ENCODE measurements around the gene LCE1D. TPM values are rescaled to one million over a fixed set of nuclear protein-coding genes. Genes with fewer than 3 reads are reported as not detected.
A peak's percentile ranks its signal among the peaks of the same experiment; 100 is the strongest.

The LCE1D gene
- total and polyA plus RNA-seq, 4 donors: 0.39 TPM; not detected in 3

- WGBS (ENCODE audit: insufficient coverage): 86% methylated on average over 2 of the region's 3 CpGs
- DNase-seq (ENCODE audit: low read depth in 4 of 6, low spot score in 6 of 6): no peak
- no peak overlapping the region for H3K27ac ChIP-seq (ENCODE audit: low read depth, low read length)
- H3K9me3 ChIP-seq (ENCODE audit: control insufficient read depth, insufficient read depth, low read length): no peaks in the 10 kb centered on the region
- H3K36me3 ChIP-seq (ENCODE audit: control insufficient read depth, insufficient read depth, low read length): no peaks in the 10 kb centered on the region
- H3K4me1 ChIP-seq (ENCODE audit: control insufficient read depth, insufficient read depth, low read length): no peaks in the 10 kb centered on the region
- H3K27me3 ChIP-seq (ENCODE audit: control insufficient read depth, insufficient read depth, low read length): no peaks in the 10 kb centered on the region
- no peak overlapping the region for H3K4me3 ChIP-seq (ENCODE audit: low read depth, low read length)
Measured at GRCh38 chr1:152761609-152762213, 34.8 kb upstream of the LCE1D start.

- 62% methylated on average over 5 of the region's 8 CpGs for WGBS (ENCODE audit: insufficient coverage)
- Histone ChIP-seq H3K4me3 (ENCODE audit: low read depth, low read length) (no peak overlapping the region), H3K9me3 (ENCODE audit: control insufficient read depth, insufficient read depth, low read length) (no peaks in the 10 kb centered on the region)
Measured at GRCh38 chr1:152768847-152769533, 27.5 kb upstream of the LCE1D start.

GRCh38 chr1:152770411-152770810, 26.1 kb upstream of the LCE1D start:
- no peaks in the 10 kb centered on the region for H3K36me3 ChIP-seq (ENCODE audit: control insufficient read depth, insufficient read depth, low read length)
- no peaks in the 10 kb centered on the region for H3K27me3 ChIP-seq (ENCODE audit: control insufficient read depth, insufficient read depth, low read length)
- H3K4me3 ChIP-seq (ENCODE audit: low read depth, low read length): no peak overlapping the region
- DNase-seq (ENCODE audit: low read depth in 4 of 6, low spot score in 6 of 6): no peak
- no peak overlapping the region for H3K27ac ChIP-seq (ENCODE audit: low read depth, low read length)
- WGBS (ENCODE audit: insufficient coverage): no CpG with 5 or more reads among the region's 1 CpG
- H3K4me1 ChIP-seq (ENCODE audit: control insufficient read depth, insufficient read depth, low read length): no peaks in the 10 kb centered on the region
- no peaks in the 10 kb centered on the region for H3K9me3 ChIP-seq (ENCODE audit: control insufficient read depth, insufficient read depth, low read length)

More at GRCh38 chr1:152768847-152769533, 27.5 kb upstream of the LCE1D start:
- Histone ChIP-seq H3K27me3 (ENCODE audit: control insufficient read depth, insufficient read depth, low read length) (no peaks in the 10 kb centered on the region), H3K36me3 (ENCODE audit: control insufficient read depth, insufficient read depth, low read length) (no peaks in the 10 kb centered on the region), H3K27ac (ENCODE audit: low read depth, low read length) (no peak overlapping the region), H3K4me1 (ENCODE audit: control insufficient read depth, insufficient read depth, low read length) (no peaks in the 10 kb centered on the region)
- no peak for DNase-seq (ENCODE audit: low read depth in 4 of 6, low spot score in 6 of 6)

GRCh38 chr1:152774875-152775274, 21.6 kb upstream of the LCE1D start, which contains the start of gene LCE1F:
Gene LCE1F, plus strand, starts transcription at chr1:152775140. Its CDS starts 1,232 bp downstream, at chr1:152776372.
- 75% methylated on average over 6 of the region's 6 CpGs for WGBS (ENCODE audit: insufficient coverage)
- Histone ChIP-seq H3K9me3 (ENCODE audit: control insufficient read depth, insufficient read depth, low read length) (no peaks in the 10 kb centered on the region), H3K27me3 (ENCODE audit: control insufficient read depth, insufficient read depth, low read length) (no peaks in the 10 kb centered on the region), H3K4me1 (ENCODE audit: control insufficient read depth, insufficient read depth, low read length) (no peaks in the 10 kb centered on the region), H3K27ac (ENCODE audit: low read depth, low read length) (no peak within 1 kb of the TSS), H3K4me3 (ENCODE audit: low read depth, low read length) (no peak within 1 kb of the TSS), H3K36me3 (ENCODE audit: control insufficient read depth, insufficient read depth, low read length) (no peaks in the 10 kb centered on the region)
- no peak for DNase-seq (ENCODE audit: low read depth in 4 of 6, low spot score in 6 of 6)

- DNase-seq (ENCODE audit: low read depth in 4 of 6, low spot score in 6 of 6): no peak
- Histone ChIP-seq H3K27ac (ENCODE audit: low read depth, low read length) (no peak overlapping the region), H3K36me3 (ENCODE audit: control insufficient read depth, insufficient read depth, low read length) (no peaks in the 10 kb centered on the region), H3K4me3 (ENCODE audit: low read depth, low read length) (no peak overlapping the region), H3K9me3 (ENCODE audit: control insufficient read depth, insufficient read depth, low read length) (no peaks in the 10 kb centered on the region), H3K27me3 (ENCODE audit: control insufficient read depth, insufficient read depth, low read length) (no peaks in the 10 kb centered on the region), H3K4me1 (ENCODE audit: control insufficient read depth, insufficient read depth, low read length) (no peaks in the 10 kb centered on the region)
- 90% methylated on average over 11 of the region's 11 CpGs for WGBS (ENCODE audit: insufficient coverage)
Measured at GRCh38 chr1:152776361-152776760, 20.2 kb upstream of the LCE1D start.

GRCh38 chr1:152777510-152778137, 18.9 kb upstream of the LCE1D start:
- no peaks in the 10 kb centered on the region for H3K36me3 ChIP-seq (ENCODE audit: control insufficient read depth, insufficient read depth, low read length)
- H3K27ac ChIP-seq (ENCODE audit: low read depth, low read length): no peak overlapping the region
- H3K4me3 ChIP-seq (ENCODE audit: low read depth, low read length): no peak overlapping the region
- 90% methylated on average over 1 of the region's 4 CpGs for WGBS (ENCODE audit: insufficient coverage)
- H3K27me3 ChIP-seq (ENCODE audit: control insufficient read depth, insufficient read depth, low read length): no peaks in the 10 kb centered on the region
- DNase-seq (ENCODE audit: low read depth in 4 of 6, low spot score in 6 of 6): no peak
- no peaks in the 10 kb centered on the region for H3K9me3 ChIP-seq (ENCODE audit: control insufficient read depth, insufficient read depth, low read length)
- H3K4me1 ChIP-seq (ENCODE audit: control insufficient read depth, insufficient read depth, low read length): no peaks in the 10 kb centered on the region

GRCh38 chr1:152783095-152783494, 13.4 kb upstream of the LCE1D start:
- no peak overlapping the region for H3K4me3 ChIP-seq (ENCODE audit: low read depth, low read length)
- no peaks in the 10 kb centered on the region for H3K36me3 ChIP-seq (ENCODE audit: control insufficient read depth, insufficient read depth, low read length)
- H3K27ac ChIP-seq (ENCODE audit: low read depth, low read length): no peak overlapping the region
- H3K27me3 ChIP-seq (ENCODE audit: control insufficient read depth, insufficient read depth, low read length): no peaks in the 10 kb centered on the region
- WGBS (ENCODE audit: insufficient coverage): 86% methylated on average over 1 of the region's 2 CpGs
- no peak for DNase-seq (ENCODE audit: low read depth in 4 of 6, low spot score in 6 of 6)
- no peaks in the 10 kb centered on the region for H3K9me3 ChIP-seq (ENCODE audit: control insufficient read depth, insufficient read depth, low read length)
- H3K4me1 ChIP-seq (ENCODE audit: control insufficient read depth, insufficient read depth, low read length): peaks cover 4% of the 10 kb centered on the region

GRCh38 chr1:152786077-152786476, 10.4 kb upstream of the LCE1D start, which contains the start of gene LCE1E:
Gene LCE1E, plus strand, starts transcription at chr1:152786257. Its CDS starts 1,043 bp downstream, at chr1:152787300.
- Histone ChIP-seq H3K4me3 (ENCODE audit: low read depth, low read length) (no peak within 1 kb of the TSS), H3K4me1 (ENCODE audit: control insufficient read depth, insufficient read depth, low read length) (peaks cover 4% of the 10 kb centered on the region), H3K9me3 (ENCODE audit: control insufficient read depth, insufficient read depth, low read length) (no peaks in the 10 kb centered on the region), H3K36me3 (ENCODE audit: control insufficient read depth, insufficient read depth, low read length) (no peaks in the 10 kb centered on the region), H3K27me3 (ENCODE audit: control insufficient read depth, insufficient read depth, low read length) (no peaks in the 10 kb centered on the region), H3K27ac (ENCODE audit: low read depth, low read length) (no peak within 1 kb of the TSS)
- WGBS (ENCODE audit: insufficient coverage): 32% methylated on average over 2 of the region's 2 CpGs
- DNase-seq (ENCODE audit: low read depth in 4 of 6, low spot score in 6 of 6): no peak

- no peaks in the 10 kb centered on the region for H3K9me3 ChIP-seq (ENCODE audit: control insufficient read depth, insufficient read depth, low read length)
- peak in 4 of 6 donors; percentile 7 to 80 (median 25) for DNase-seq (ENCODE audit: low read depth in 4 of 6, low spot score in 6 of 6)
- H3K36me3 ChIP-seq (ENCODE audit: control insufficient read depth, insufficient read depth, low read length): no peaks in the 10 kb centered on the region
- peaks cover 10% of the 10 kb centered on the region for H3K4me1 ChIP-seq (ENCODE audit: control insufficient read depth, insufficient read depth, low read length)
- no peak overlapping the region for H3K4me3 ChIP-seq (ENCODE audit: low read depth, low read length)
- 14% methylated on average over 4 of the region's 4 CpGs for WGBS (ENCODE audit: insufficient coverage)
- no peak overlapping the region for H3K27ac ChIP-seq (ENCODE audit: low read depth, low read length)
- H3K27me3 ChIP-seq (ENCODE audit: control insufficient read depth, insufficient read depth, low read length): no peaks in the 10 kb centered on the region
Measured at GRCh38 chr1:152795686-152796085, 835 bp upstream of the LCE1D start.

Measured in spinal cord (tissue), 10 donors.